HG03064 (cell line): Measurements from ENCODE around the gene APOBEC3F.
"Not testable (repeated sequence)": the region's sequence is repeated elsewhere in the genome, so short reads cannot be mapped to it uniquely, and the experiment has no call there.

Experiments
- ATAC-seq: cut with Tn5 transposase; IDR thresholded peaks from one replicate; pipeline ENCODE4 v1.9.1; 2021; ENCODE audit warnings: low read depth; ENCODE audit not compliant: unreplicated experiment

Gene APOBEC3F

GRCh38 chr22:39068033-39068785, 27.5 kb downstream of the APOBEC3F start:
- no peak for ATAC-seq

- no peak for ATAC-seq
Measured at GRCh38 chr22:39070186-39070585, 29.5 kb downstream of the APOBEC3F start.

GRCh38 chr22:39072581-39072981, 31.9 kb downstream of the APOBEC3F start:
- not testable (repeated sequence) for ATAC-seq

- no peak for ATAC-seq
Measured at GRCh38 chr22:39073981-39074380, 33.3 kb downstream of the APOBEC3F start.

- ATAC-seq, result not testable (repeated sequence)
Measured at GRCh38 chr22:39076155-39077025, 35.7 kb downstream of the APOBEC3F start.

GRCh38 chr22:39077026-39077840, 36.6 kb downstream of the APOBEC3F start, which contains the start of gene APOBEC3G:
APOBEC3G (plus strand) TSS chr22:39077275; CDS start chr22:39077362, 87 bp downstream.
- ATAC-seq, result peak; percentile 48

GRCh38 chr22:39077912-39078311, 37.2 kb downstream of the APOBEC3F start:
- ATAC-seq, result not testable (repeated sequence)

GRCh38 chr22:39078329-39078728, 37.7 kb downstream of the APOBEC3F start:
- no peak for ATAC-seq

- ATAC-seq, result not testable (repeated sequence)
Measured at GRCh38 chr22:39079054-39079637, 38.5 kb downstream of the APOBEC3F start.

- no peak for ATAC-seq
Measured at GRCh38 chr22:39080052-39080762, 39.5 kb downstream of the APOBEC3F start.

GRCh38 chr22:39081016-39081415, 40.4 kb downstream of the APOBEC3F start:
- ATAC-seq, result no peak

GRCh38 chr22:39081598-39081997, 40.9 kb downstream of the APOBEC3F start:
- ATAC-seq, result no peak

GRCh38 chr22:39083212-39084165, 42.8 kb downstream of the APOBEC3F start:
- no peak for ATAC-seq

GRCh38 chr22:39084666-39085065, 44.0 kb downstream of the APOBEC3F start:
- no peak for ATAC-seq

GRCh38 chr22:39087098-39087497, 46.4 kb downstream of the APOBEC3F start:
- ATAC-seq, result no peak

- no peak for ATAC-seq
Measured at GRCh38 chr22:39087881-39088684, 47.4 kb downstream of the APOBEC3F start.

GRCh38 chr22:39088685-39089032, 48.0 kb downstream of the APOBEC3F start:
- no peak for ATAC-seq

GRCh38 chr22:39089928-39090327, 49.3 kb downstream of the APOBEC3F start:
- no peak for ATAC-seq
